K562 (cell line): ENCODE data around the gene MROH8. TPM values are rescaled to one million over a fixed set of nuclear protein-coding genes. Genes with fewer than 3 reads are reported as not detected.

Source experiments
- ATF1 ChIP-seq, 2 experiments: fragments of 450-650 bp in 1 of 2; IDR thresholded peaks; 2 replicates each; pipeline ENCODE4 v1.6.1; 2016; ENCODE audit warnings: missing compliant biosample characterization in 1 of 2, missing genetic modification characterization in 1 of 2
- ATF3 ChIP-seq, 2 experiments: fragments of 450-650 bp in 1 of 2; sonication (generic) in 1 of 2; formaldehyde crosslinking in 1 of 2; IDR thresholded peaks in 1 of 2; conservative IDR thresholded peaks in 1 of 2; 2 replicates each; pipeline versions ENCODE4 v1.6.1 to v1.8.1; 2016 to 2023; ENCODE audit warnings: mild to moderate bottlenecking in 2 of 2, moderate library complexity in 2 of 2, inconsistent platforms in 1 of 2, missing genetic modification reagents in 1 of 2
- CBX2 ChIP-seq: fragments of 200-600 bp; sonication (generic); IDR thresholded peaks from one replicate; pipeline ENCODE4 v1.6.1; 2012; ENCODE audit warnings: mild to moderate bottlenecking, low read length, inconsistent platforms; ENCODE audit not compliant: insufficient read depth, poor library complexity, severe bottlenecking
- CREB3L1 ChIP-seq: fragments of 450-650 bp; IDR thresholded peaks from 2 replicates; pipeline ENCODE4 v1.6.1; 2014; ENCODE audit warnings: low read depth, mild to moderate bottlenecking, moderate library complexity, borderline replicate concordance
- EP400 ChIP-seq: fragments of 450-650 bp; IDR thresholded peaks from 2 replicates; pipeline ENCODE4 v1.6.1; 2017; ENCODE audit warnings: antibody characterized with exemption, mild to moderate bottlenecking, moderate library complexity
- FOXA3 ChIP-seq, 2 experiments: fragments of 450-650 bp in 1 of 2; sonication (generic) in 1 of 2; formaldehyde crosslinking; IDR thresholded peaks in 1 of 2; conservative IDR thresholded peaks in 1 of 2; 2 replicates each; pipeline versions ENCODE4 v1.4.0 to v1.8.0; 2020 to 2022; ENCODE audit warnings: mild to moderate bottlenecking in 2 of 2, missing genetic modification reagents in 1 of 2
- OTX1 ChIP-seq: fragments of 450-650 bp; formaldehyde crosslinking; IDR thresholded peaks from 2 replicates; pipeline ENCODE4 v1.4.0; 2022; ENCODE audit warnings: mild to moderate bottlenecking
- PBX2 ChIP-seq, 2 experiments: IDR thresholded peaks in 1 of 2; conservative IDR thresholded peaks in 1 of 2; 2 replicates each; pipeline ENCODE4 v1.6.1; 2016; ENCODE audit warnings: low read depth in 2 of 2, mild to moderate bottlenecking in 1 of 2, missing compliant biosample characterization in 1 of 2, missing genetic modification characterization in 1 of 2, moderate library complexity in 1 of 2
- PCBP1 ChIP-seq: fragments of 200-400 bp; formaldehyde crosslinking; IDR thresholded peaks from 2 replicates; pipeline ENCODE4 v1.6.1; 2018; ENCODE audit warnings: mild to moderate bottlenecking, low read depth, low read length; ENCODE audit not compliant: poor library complexity, severe bottlenecking
- PHF21A ChIP-seq: fragments of 450-650 bp; IDR thresholded peaks from 2 replicates; pipeline ENCODE4 v1.6.1; 2017; ENCODE audit warnings: low read depth, borderline replicate concordance
- POLR2AphosphoS5 ChIP-seq: IDR thresholded peaks from 2 replicates; pipeline ENCODE4 v1.6.1; 2011; ENCODE audit warnings: mild to moderate bottlenecking, low read depth, low read length, moderate library complexity; ENCODE audit not compliant: control insufficient read depth, insufficient read depth
- RCOR1 ChIP-seq, 2 experiments: IDR thresholded peaks; 2 replicates each; pipeline ENCODE4 v1.6.1; 2012; ENCODE audit warnings: low read depth in 2 of 2, low read length in 2 of 2, borderline replicate concordance in 1 of 2, improper control_type of control experiment in 1 of 2
- SOX6 ChIP-seq: fragments of 450-650 bp; IDR thresholded peaks from 2 replicates; pipeline ENCODE4 v1.6.1; 2014; ENCODE audit warnings: mild to moderate bottlenecking
- SP1 ChIP-seq: sonication (generic); formaldehyde crosslinking; IDR thresholded peaks from 2 replicates; pipeline ENCODE4 v1.8.1; 2022; ENCODE audit warnings: mild to moderate bottlenecking, missing genetic modification reagents
- TOE1 ChIP-seq, 2 experiments: fragments of 450-650 bp in 1 of 2; sonication (generic) in 1 of 2; formaldehyde crosslinking in 1 of 2; IDR thresholded peaks; 2 replicates each; pipeline versions ENCODE4 v1.7.1 to v1.8.0; 2016 to 2022; ENCODE audit warnings: borderline replicate concordance in 2 of 2, mild to moderate bottlenecking in 2 of 2, antibody characterized with exemption in 1 of 2, inconsistent platforms in 1 of 2, low read depth in 1 of 2, missing genetic modification reagents in 1 of 2, moderate library complexity in 1 of 2
- ZFX ChIP-seq: sonication (generic); formaldehyde crosslinking; IDR thresholded peaks from 2 replicates; pipeline ENCODE4 v1.8.0; 2022; ENCODE audit warnings: mild to moderate bottlenecking, missing genetic modification reagents, moderate library complexity
- ZNF282 ChIP-seq: sonication (generic); formaldehyde crosslinking; IDR thresholded peaks from 2 replicates; pipeline ENCODE4 v1.8.1; 2023; ENCODE audit warnings: missing genetic modification reagents
- ZNF436 ChIP-seq: fragments of 250-450, 450-650 bp; sonication (Bioruptor Pico); formaldehyde crosslinking; IDR thresholded peaks from 2 replicates; pipeline ENCODE4 v1.7.0; 2020; ENCODE audit warnings: mild to moderate bottlenecking
- ZNF583 ChIP-seq: fragments of 250-450 bp; sonication (Bioruptor Pico); IDR thresholded peaks from 2 replicates; pipeline ENCODE4 v1.4.0; 2020
- ZNF76 ChIP-seq: fragments of 250-450 bp; sonication (Bioruptor Pico); IDR thresholded peaks from 2 replicates; pipeline ENCODE4 v1.4.0; 2020; ENCODE audit warnings: mild to moderate bottlenecking, moderate library complexity, borderline replicate concordance
- ZNF780A ChIP-seq: fragments of 250-450 bp; sonication (Bioruptor Pico); IDR thresholded peaks from 2 replicates; pipeline ENCODE4 v1.5.0; 2021; ENCODE audit warnings: mild to moderate bottlenecking
- ZSCAN32 ChIP-seq: fragments of 450-650 bp; formaldehyde crosslinking; IDR thresholded peaks from 2 replicates; pipeline ENCODE4 v1.4.0; 2020; ENCODE audit warnings: mild to moderate bottlenecking, moderate library complexity
- polyA plus RNA-seq, 8 experiments: library from polyadenylated mRNA; depleted of rRNA in 4 of 8; stranded (reverse) in 5 of 8; unstranded in 3 of 8; fragments of >200 nt; fragmentation: Nextera tagmentation in 2 of 8; fragmentation: Illumina TruSeq in 1 of 8; extraction: Ambion mirVana in 2 of 8; extraction: Trizol in 1 of 8; gene quantifications; 2 replicates each; pipeline versions ENCODE4 v1.2.1 to v1.2.3, GENCODE V29; 2011 to 2014; ENCODE audit warnings: inconsistent platforms in 1 of 8, missing spikeins in 1 of 8
- total RNA-seq, 7 experiments: library from RNA; depleted of rRNA in 6 of 7; stranded (reverse); fragments of >200 nt in 6 of 7; fragmentation: Illumina TruSeq in 2 of 7; extraction: Trizol in 2 of 7; gene quantifications; 2 replicates each; pipeline versions ENCODE4 v1.2.1 to v1.2.3, GENCODE V29; 2011 to 2021; ENCODE audit warnings: low replicate concordance in 1 of 7

The MROH8 gene
- total and polyA plus RNA-seq, 9 of the 15 experiments (the other 6 are each of a cell fraction or from before 2014, with no cell fraction given) = 0.21 to 1.5 (median 0.78) TPM

GRCh38 chr20:37154684-37155298 lies 24.6 kb downstream of the MROH8 start (continued):
- TF ChIP-seq PBX2 (CRISPR knock-in tag; IDR thresholded peaks at IDR 0.05; ENCODE audit: low read depth) (no peak), PBX2 (tag; conservative IDR thresholded peaks at IDR 0.05; ENCODE audit: low read depth) (peak; percentile 49), EP400 (no peak), ZSCAN32 (CRISPR knock-in tag) (no peak), ATF1 (CRISPR knock-in tag; IDR thresholded peaks at IDR 0.05) (no peak), ATF1 (tag; IDR thresholded peaks at IDR 0.05) (0 out of 2 replicates have a peak, but pooled peaks have one; percentile 26), ZNF436 (CRISPR knock-in tag) (no peak), ZFX (CRISPR knock-in tag) (no peak), CREB3L1 (no peak), POLR2AphosphoS5 (peak; percentile 97), ATF3 (IDR thresholded peaks at IDR 0.05) (peak; percentile 13; the same call in 1 of the 2 replicates), ATF3 (CRISPR knock-in tag; conservative IDR thresholded peaks at IDR 0.05) (no peak), OTX1 (CRISPR knock-in tag) (no peak), PHF21A (no peak), ZNF583 (CRISPR knock-in tag) (no peak), ZNF780A (no peak), RCOR1 (IDR thresholded peaks at IDR 0.05; ENCODE audit: borderline replicate concordance in 1 of 2, low read depth in 2 of 2, low read length in 2 of 2) (peak in 1 of 2 experiments; percentile 90; a peak in 2 of 4 replicates), SP1 (CRISPR knock-in tag) (no peak), ZNF282 (CRISPR knock-in tag) (no peak), FOXA3 (CRISPR knock-in tag; conservative IDR thresholded peaks at IDR 0.05 in 1 of 2, IDR thresholded peaks at IDR 0.05 in 1 of 2) (no peak), TOE1 (IDR thresholded peaks at IDR 0.05; ENCODE audit: borderline replicate concordance) (peak; percentile 37; the same call in 1 of the 2 replicates), TOE1 (CRISPR knock-in tag; IDR thresholded peaks at IDR 0.05; ENCODE audit: borderline replicate concordance, low read depth) (no peak), SOX6 (peak; percentile 99), PCBP1 (no peak), CBX2 (no peak), ZNF76 (0 out of 2 replicates have a peak, but pooled peaks have one; percentile 46)
